SU-DHL-6 (cell line): ENCODE results near the gene DYDC2.

Experiments
- H2AFZ ChIP-seq: fragments of 200-600 bp; sonication (generic); 2 replicates; pipeline ENCODE4 v1.6.1; 2014; ENCODE audit warnings: low read depth, mild to moderate bottlenecking, moderate library complexity, mixed read lengths, antibody characterized with exemption, low read length; ENCODE audit not compliant: severe bottlenecking
- H3F3A ChIP-seq: fragments of 200-600 bp; shearing (Covaris generic); 2 replicates; pipeline ENCODE4 v1.6.0; 2016; ENCODE audit warnings: antibody characterized with exemption, mild to moderate bottlenecking; ENCODE audit not compliant: insufficient read depth
- H3K27ac ChIP-seq: fragments of 200-600 bp; sonication (generic); 2 replicates; pipeline ENCODE4 v1.5.1; 2016; ENCODE audit warnings: low read depth, mild to moderate bottlenecking, low read length, moderate library complexity, mixed read lengths
- H3K27me3 ChIP-seq: fragments of 200-600 bp; sonication (generic), shearing (Covaris generic); 2 replicates; pipeline ENCODE4 v1.6.0; 2014; ENCODE audit warnings: mild to moderate bottlenecking, low read length
- H3K36me3 ChIP-seq: fragments of 200-600 bp; sonication (generic); 2 replicates; pipeline ENCODE4 v1.6.1; 2014; ENCODE audit warnings: mild to moderate bottlenecking, low read length, mixed read lengths
- H3K4me2 ChIP-seq: fragments of 300-600, 200-600 bp; shearing (Covaris generic), sonication (generic); 2 replicates; pipeline ENCODE4 v1.6.0; 2014; ENCODE audit warnings: low read length, low read depth, mild to moderate bottlenecking; ENCODE audit not compliant: poor library complexity, severe bottlenecking
- H3K4me3 ChIP-seq: fragments of 200-600 bp; sonication (generic); 2 replicates; pipeline ENCODE4 v1.5.1; 2014; ENCODE audit warnings: antibody characterized with exemption, low read length, mild to moderate bottlenecking, mixed read lengths; ENCODE audit not compliant: insufficient read depth, poor library complexity, severe bottlenecking
- H3K79me2 ChIP-seq: fragments of 200-600 bp; sonication (generic); 2 replicates; pipeline ENCODE4 v1.6.1; 2014; ENCODE audit warnings: mild to moderate bottlenecking, low read length, moderate library complexity; ENCODE audit not compliant: insufficient read depth
- H3K9ac ChIP-seq: fragments of 200-600 bp; sonication (generic); 2 replicates; pipeline ENCODE4 v1.7.0; 2014; ENCODE audit warnings: mild to moderate bottlenecking, low read length
- H3K9me2 ChIP-seq: fragments of 200-600 bp; sonication (generic); replicated peaks from 2 replicates; pipeline ENCODE4 v1.6.1; 2014; ENCODE audit warnings: low read length; ENCODE audit not compliant: insufficient read depth
- H3K9me3 ChIP-seq: fragments of 200-600 bp; sonication (generic); 2 replicates; pipeline ENCODE4 v1.6.1; 2014; ENCODE audit warnings: low read length, mixed read lengths; ENCODE audit not compliant: insufficient read depth
- H4K20me1 ChIP-seq: fragments of 200-600 bp; sonication (generic); 2 replicates; pipeline ENCODE4 v1.6.1; 2014; ENCODE audit warnings: low read depth, mild to moderate bottlenecking, antibody characterized with exemption, low read length, moderate library complexity, mixed read lengths
- EZH2phosphoT487 ChIP-seq: fragments of 200-600 bp; sonication (generic), shearing (Covaris generic); conservative IDR thresholded peaks from 2 replicates; pipeline ENCODE4 v1.6.1; 2018; ENCODE audit warnings: mild to moderate bottlenecking, antibody characterized with exemption, low read length, moderate library complexity, mixed read lengths
- TF ChIP-seq, protein P1 (sequence below): fragments of 200-600 bp; sonication (generic); IDR thresholded peaks from one replicate; pipeline ENCODE4 v1.5.1; 2017; ENCODE audit warnings: antibody characterized with exemption, mild to moderate bottlenecking, low read length, moderate library complexity; ENCODE audit not compliant: insufficient read depth, poor library complexity, severe bottlenecking

Gene DYDC2

DNA sequence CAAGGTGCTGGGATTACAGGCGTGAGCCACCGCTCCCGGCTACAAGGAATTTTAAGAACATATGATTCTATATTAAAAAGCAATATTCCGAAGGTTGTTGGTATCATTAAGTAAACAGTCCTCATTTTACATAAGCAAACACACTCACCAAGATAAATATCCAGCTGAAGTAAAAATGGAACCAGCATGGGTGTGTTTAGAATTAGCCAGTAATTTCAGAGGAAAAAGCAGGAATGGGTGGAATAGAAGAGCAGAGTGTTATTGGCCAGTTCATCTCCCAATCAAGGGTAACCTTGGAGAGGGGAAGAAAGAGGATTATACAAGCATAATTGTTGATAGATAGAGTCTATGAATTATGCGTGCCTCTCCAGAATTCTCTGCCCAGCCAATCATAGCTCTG, 35.4 kb upstream of the DYDC2 start:
- H3K9me3 ChIP-seq = no peaks in the 10 kb centered on the region
- H3K4me2 ChIP-seq = no peak overlapping the region
- no peak overlapping the region for H3K4me3 ChIP-seq
- H3K27ac ChIP-seq = no peak overlapping the region
- H3K36me3 ChIP-seq = no peaks in the 10 kb centered on the region
- no peaks in the 10 kb centered on the region for H4K20me1 ChIP-seq
- H3K9me2 ChIP-seq = no peaks in the 10 kb centered on the region
- no peak overlapping the region for H3K9ac ChIP-seq
- no peaks in the 10 kb centered on the region for H3K79me2 ChIP-seq
- no peak overlapping the region for H2AFZ ChIP-seq
- H3K27me3 ChIP-seq = no peaks in the 10 kb centered on the region
- H3F3A ChIP-seq = no peaks in the 10 kb centered on the region
- no peak for TF ChIP-seq EZH2phosphoT487
- TF ChIP-seq, protein P1, sequence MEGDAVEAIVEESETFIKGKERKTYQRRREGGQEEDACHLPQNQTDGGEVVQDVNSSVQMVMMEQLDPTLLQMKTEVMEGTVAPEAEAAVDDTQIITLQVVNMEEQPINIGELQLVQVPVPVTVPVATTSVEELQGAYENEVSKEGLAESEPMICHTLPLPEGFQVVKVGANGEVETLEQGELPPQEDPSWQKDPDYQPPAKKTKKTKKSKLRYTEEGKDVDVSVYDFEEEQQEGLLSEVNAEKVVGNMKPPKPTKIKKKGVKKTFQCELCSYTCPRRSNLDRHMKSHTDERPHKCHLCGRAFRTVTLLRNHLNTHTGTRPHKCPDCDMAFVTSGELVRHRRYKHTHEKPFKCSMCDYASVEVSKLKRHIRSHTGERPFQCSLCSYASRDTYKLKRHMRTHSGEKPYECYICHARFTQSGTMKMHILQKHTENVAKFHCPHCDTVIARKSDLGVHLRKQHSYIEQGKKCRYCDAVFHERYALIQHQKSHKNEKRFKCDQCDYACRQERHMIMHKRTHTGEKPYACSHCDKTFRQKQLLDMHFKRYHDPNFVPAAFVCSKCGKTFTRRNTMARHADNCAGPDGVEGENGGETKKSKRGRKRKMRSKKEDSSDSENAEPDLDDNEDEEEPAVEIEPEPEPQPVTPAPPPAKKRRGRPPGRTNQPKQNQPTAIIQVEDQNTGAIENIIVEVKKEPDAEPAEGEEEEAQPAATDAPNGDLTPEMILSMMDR = no peak

DNA sequence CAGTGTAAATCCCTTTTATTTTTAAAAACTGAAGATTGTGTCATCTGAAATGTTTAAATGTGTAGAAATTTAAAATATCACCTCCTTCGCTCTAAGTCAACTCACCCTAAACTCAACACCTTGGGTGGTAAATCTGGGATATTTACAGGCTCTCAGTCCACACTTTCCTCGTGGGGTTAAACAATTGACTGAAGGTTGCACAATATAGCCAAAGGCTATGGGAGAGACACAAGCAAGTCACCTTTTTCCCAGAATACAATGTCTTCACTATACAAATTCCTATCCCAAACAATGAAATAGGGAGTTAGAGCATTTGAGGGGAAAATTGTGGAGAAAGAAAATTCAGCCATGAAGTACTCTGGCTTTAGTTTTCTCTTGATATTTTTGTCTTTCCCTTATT, 34.4 kb upstream of the DYDC2 start:
- H4K20me1 ChIP-seq = no peaks in the 10 kb centered on the region
- no peaks in the 10 kb centered on the region for H3K36me3 ChIP-seq
- H3F3A ChIP-seq = no peaks in the 10 kb centered on the region
- no peaks in the 10 kb centered on the region for H3K27me3 ChIP-seq
- TF ChIP-seq, protein P1 = no peak
- no peak for TF ChIP-seq EZH2phosphoT487
- H3K27ac ChIP-seq = no peak overlapping the region
- no peak overlapping the region for H3K4me2 ChIP-seq
- H3K4me3 ChIP-seq = no peak overlapping the region
- H3K9me3 ChIP-seq = no peaks in the 10 kb centered on the region
- no peak overlapping the region for H3K9ac ChIP-seq
- H2AFZ ChIP-seq = no peak overlapping the region
- H3K9me2 ChIP-seq = no peaks in the 10 kb centered on the region
- no peaks in the 10 kb centered on the region for H3K79me2 ChIP-seq

DNA sequence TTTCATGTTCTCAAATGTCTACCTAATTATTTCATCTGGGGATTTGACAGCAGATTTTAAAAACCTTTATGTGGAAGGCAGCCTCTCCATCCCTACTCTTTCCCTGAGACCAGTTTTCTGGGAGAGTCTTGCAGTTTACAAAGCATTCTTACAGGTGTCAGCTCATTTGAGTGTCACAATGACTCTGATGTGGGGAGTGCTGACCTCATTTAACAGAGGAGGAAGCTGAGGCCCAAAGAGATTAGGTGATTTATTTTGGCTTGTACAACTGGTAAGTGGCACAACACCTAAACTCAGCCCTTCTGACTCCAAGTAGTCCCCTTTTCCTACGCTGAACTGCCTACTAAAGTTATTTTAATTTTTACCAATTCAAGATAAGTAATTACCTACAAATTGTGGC, 33.9 kb upstream of the DYDC2 start:
- H3K9ac ChIP-seq = no peak overlapping the region
- H3K9me3 ChIP-seq = no peaks in the 10 kb centered on the region
- no peak overlapping the region for H3K4me3 ChIP-seq
- no peaks in the 10 kb centered on the region for H3K79me2 ChIP-seq
- no peak for TF ChIP-seq EZH2phosphoT487
- TF ChIP-seq, protein P1 = no peak
- H3K27ac ChIP-seq = no peak overlapping the region
- H3K27me3 ChIP-seq = no peaks in the 10 kb centered on the region
- no peaks in the 10 kb centered on the region for H3K9me2 ChIP-seq
- H3K36me3 ChIP-seq = no peaks in the 10 kb centered on the region
- H3K4me2 ChIP-seq = no peak overlapping the region
- H4K20me1 ChIP-seq = no peaks in the 10 kb centered on the region
- H3F3A ChIP-seq = no peaks in the 10 kb centered on the region
- H2AFZ ChIP-seq = no peak overlapping the region

DNA sequence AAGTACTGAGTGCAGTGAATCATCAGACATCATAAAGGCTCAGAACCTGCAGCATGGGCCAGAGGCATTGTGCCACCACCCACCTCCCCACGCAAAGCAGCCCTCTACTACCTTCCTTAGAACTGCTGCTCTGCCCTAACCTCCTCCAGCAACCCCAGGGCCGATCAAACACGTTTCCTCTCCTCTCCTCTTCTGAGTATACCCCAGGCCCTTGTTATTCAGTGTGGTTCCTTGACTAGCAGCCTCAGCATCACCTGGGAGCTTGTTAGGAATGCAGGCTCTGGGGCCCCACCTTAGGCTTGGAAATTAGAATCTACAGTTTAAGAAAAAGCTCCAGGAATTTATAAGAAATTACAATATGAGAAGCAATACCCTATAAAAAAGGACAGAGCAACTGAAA, 33.3 kb upstream of the DYDC2 start:
- no peaks in the 10 kb centered on the region for H3K9me2 ChIP-seq
- H3K4me3 ChIP-seq = no peak overlapping the region
- no peaks in the 10 kb centered on the region for H3K36me3 ChIP-seq
- H3K9ac ChIP-seq = no peak overlapping the region
- H4K20me1 ChIP-seq = no peaks in the 10 kb centered on the region
- TF ChIP-seq, protein P1 = no peak
- no peak for TF ChIP-seq EZH2phosphoT487
- H3K9me3 ChIP-seq = no peaks in the 10 kb centered on the region
- H3K27me3 ChIP-seq = no peaks in the 10 kb centered on the region
- H3F3A ChIP-seq = no peaks in the 10 kb centered on the region
- H3K4me2 ChIP-seq = no peak overlapping the region
- no peak overlapping the region for H2AFZ ChIP-seq
- H3K79me2 ChIP-seq = no peaks in the 10 kb centered on the region
- no peak overlapping the region for H3K27ac ChIP-seq
